ENCODE measurements around the gene FAM131A.

FAM131A gene

DNA sequence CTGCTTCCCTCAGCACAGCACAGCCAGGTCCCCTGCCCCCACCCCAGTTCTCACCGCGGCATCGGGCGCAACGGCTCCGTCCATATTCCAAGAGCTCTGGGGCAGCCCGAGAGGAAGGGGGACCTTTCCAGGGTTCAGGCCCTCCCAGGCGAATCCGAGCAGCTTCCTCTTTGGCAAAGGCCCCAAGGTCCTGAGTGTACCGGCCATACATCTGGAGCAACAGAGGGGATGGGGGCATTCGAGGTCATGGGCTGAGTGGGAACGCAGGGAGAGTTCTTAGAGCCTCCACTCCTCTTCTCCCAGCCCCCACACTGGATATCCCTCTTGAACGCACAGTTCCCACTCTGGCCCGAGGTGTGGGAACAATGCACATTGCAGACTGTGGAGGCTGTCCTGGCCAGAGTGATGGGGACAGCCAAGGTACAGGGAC is 21.5 kb downstream of the FAM131A start:
- Histone ChIP-seq H3K36me3 (ENCODE audit: control insufficient read depth, insufficient read depth, low read length) (peaks cover 31% of the 10 kb centered on the region), H3K9me3 (ENCODE audit: control insufficient read depth, low read length) (no peaks in the 10 kb centered on the region), H3K4me3 (ENCODE audit: extremely low read depth, insufficient read depth, low read length, poor library complexity, severe bottlenecking) (no peak overlapping the region), H3K4me1 (ENCODE audit: control insufficient read depth, insufficient read depth, low read length, poor library complexity, severe bottlenecking) (peaks cover 18% of the 10 kb centered on the region), H3K27ac (ENCODE audit: low read depth, low read length, severe bottlenecking) (no peak overlapping the region)
- 89 to 96% methylated on average over 12 to 14 of the region's 14 CpGs for WGBS, 2 experiments (ENCODE audit: insufficient coverage in 2 of 2)

DNA sequence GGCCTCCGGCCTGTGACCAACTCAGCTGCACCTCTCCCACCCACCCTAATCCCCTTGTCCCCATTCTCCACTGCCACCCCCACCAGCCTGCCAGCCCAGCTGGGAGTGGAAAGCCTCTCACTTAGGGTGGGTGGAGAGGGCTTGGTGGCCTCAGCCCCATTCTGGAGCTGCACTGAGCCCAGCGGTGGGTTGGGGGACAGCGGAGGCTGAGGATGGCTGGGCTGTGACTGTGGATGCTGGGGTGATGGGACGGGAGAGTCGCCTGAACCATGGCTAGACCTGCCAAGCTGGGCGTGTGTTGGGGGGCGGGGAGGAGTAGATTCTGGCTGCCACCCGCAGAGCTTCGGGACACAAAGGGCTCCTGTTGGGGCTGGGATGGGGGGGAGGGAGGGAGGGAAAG is 22.2 kb downstream of the FAM131A start:
- WGBS, 2 experiments (ENCODE audit: insufficient coverage in 2 of 2), result 31 to 44% methylated on average over 6 to 8 of the region's 9 CpGs
- Histone ChIP-seq H3K4me1 (ENCODE audit: control insufficient read depth, insufficient read depth, low read length, poor library complexity, severe bottlenecking) (peaks cover 18% of the 10 kb centered on the region), H3K4me3 (ENCODE audit: extremely low read depth, insufficient read depth, low read length, poor library complexity, severe bottlenecking) (no peak overlapping the region), H3K36me3 (ENCODE audit: control insufficient read depth, insufficient read depth, low read length) (peaks cover 34% of the 10 kb centered on the region), H3K9me3 (ENCODE audit: control insufficient read depth, low read length) (no peaks in the 10 kb centered on the region), H3K27ac (ENCODE audit: low read depth, low read length, severe bottlenecking) (no peak overlapping the region)

DNA sequence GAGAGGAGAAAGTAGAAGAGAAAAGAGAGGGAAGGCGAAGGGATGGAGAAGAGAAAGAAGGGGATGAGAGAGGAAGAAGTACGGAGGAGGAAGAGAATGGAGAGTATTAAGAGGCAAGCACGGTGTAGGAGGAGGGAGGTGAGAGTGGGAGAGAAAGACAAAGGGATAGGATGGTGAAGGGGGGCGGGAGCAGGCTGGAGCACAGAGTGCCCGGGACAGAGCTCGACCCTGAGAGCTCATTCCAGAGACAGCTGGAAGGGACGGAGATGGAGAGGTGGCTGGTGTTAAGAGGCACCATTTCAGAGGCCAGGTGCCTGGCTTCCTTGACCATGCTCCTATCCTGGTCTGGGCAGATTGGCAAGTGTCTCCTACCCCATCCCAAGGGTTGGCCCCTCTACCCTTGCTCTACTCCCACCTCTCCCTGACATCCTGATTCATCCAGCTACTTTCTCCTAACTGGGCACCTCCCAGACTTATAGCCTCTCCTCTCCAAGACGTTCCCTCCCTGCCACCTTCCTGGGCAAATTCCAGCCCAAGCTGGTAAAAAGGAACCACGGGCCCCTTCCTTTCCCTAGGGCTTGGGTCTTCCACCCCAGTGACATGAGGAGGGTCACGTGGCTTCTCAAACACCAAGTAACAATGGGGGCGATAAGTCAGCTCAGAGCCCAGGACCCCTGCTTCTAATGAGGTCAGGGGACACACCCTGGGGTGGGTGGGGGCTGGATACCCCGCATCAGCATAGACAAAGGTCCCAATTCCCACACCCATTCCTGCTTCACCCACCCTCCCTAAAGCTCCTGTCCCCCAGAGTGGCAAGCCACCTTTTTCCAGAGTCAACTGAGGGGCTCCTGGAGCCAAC is 22.9 kb downstream of the FAM131A start:
- Histone ChIP-seq H3K9me3 (ENCODE audit: control insufficient read depth, low read length) (no peaks in the 10 kb centered on the region), H3K4me1 (ENCODE audit: control insufficient read depth, insufficient read depth, low read length, poor library complexity, severe bottlenecking) (peaks cover 14% of the 10 kb centered on the region), H3K27ac (ENCODE audit: low read depth, low read length, severe bottlenecking) (no peak overlapping the region), H3K4me3 (ENCODE audit: extremely low read depth, insufficient read depth, low read length, poor library complexity, severe bottlenecking) (peak overlapping the region; percentile 84), H3K36me3 (ENCODE audit: control insufficient read depth, insufficient read depth, low read length) (peaks cover 38% of the 10 kb centered on the region)
- 29 to 46% methylated on average over 7 to 10 of the region's 12 CpGs for WGBS, 2 experiments (ENCODE audit: insufficient coverage in 2 of 2)

DNA sequence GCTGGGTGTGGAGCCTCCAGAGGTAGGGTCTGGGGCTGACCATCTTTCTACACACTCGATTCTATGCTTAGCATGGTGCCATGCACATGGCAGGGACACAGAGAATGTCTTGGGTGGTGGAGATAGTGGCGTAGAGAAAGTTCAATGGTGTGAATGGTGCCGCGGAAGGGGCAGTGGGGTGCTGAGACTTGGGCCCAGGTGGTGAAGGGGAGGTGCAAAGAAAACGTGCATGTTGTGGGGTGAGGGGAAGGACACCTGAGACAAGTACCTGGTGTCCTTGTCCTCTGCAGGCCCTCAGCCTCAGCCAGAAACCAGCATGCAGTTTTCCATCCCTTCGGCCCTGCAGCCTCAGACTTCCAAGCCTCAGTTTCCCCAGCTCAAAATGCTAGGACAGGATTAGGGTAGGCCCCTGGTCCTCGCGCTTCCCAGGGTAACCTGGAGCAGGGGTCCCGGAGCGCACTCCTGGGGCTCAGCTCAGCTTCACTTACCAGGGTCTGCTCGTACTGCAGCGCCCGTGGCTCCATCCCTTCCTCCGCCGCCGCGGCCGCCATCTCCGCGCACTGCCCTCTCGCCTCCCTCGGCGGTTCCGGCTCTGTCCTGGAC is 23.6 kb downstream of the FAM131A start:
- 6 to 12% methylated on average over 19 to 20 of the region's 24 CpGs for WGBS, 2 experiments (ENCODE audit: insufficient coverage in 2 of 2)
- H3K36me3 ChIP-seq (ENCODE audit: control insufficient read depth, insufficient read depth, low read length), result peaks cover 44% of the 10 kb centered on the region
- H3K4me3 ChIP-seq (ENCODE audit: extremely low read depth, insufficient read depth, low read length, poor library complexity, severe bottlenecking), result peak overlapping the region; percentile 84
- peak overlapping the region; percentile 23 for H3K27ac ChIP-seq (ENCODE audit: low read depth, low read length, severe bottlenecking)
- H3K9me3 ChIP-seq (ENCODE audit: control insufficient read depth, low read length), result no peaks in the 10 kb centered on the region
- peaks cover 8% of the 10 kb centered on the region for H3K4me1 ChIP-seq (ENCODE audit: control insufficient read depth, insufficient read depth, low read length, poor library complexity, severe bottlenecking)

DNA sequence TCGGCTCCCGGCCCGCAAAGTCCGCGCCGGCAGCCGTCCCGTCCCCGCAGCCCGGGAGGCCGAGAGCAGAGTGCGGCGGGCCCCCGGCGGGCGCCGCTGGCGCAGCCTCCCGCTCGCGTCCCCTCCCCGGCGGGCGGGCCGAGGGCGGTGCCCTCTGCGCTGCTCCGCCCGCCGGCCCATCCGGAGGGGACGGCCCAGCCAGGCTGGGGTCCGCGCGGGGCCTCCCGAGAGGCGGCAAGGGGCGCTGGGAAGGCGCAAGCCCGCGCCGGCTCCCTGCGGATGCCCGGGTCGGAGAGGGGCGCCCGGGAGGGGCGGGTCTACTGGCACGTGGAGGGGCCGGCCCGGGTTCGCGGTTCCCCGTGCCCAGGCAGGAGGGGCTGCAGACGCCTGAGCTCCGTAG is 24.1 kb downstream of the FAM131A start, which contains the start of the genes CLCN2 and POLR2H:
Gene CLCN2 (minus strand): TSS at position 74 of the 400 bp plus-strand sequence. CDS start 126 bp downstream, outside the sequence.
Gene POLR2H (plus strand): TSS at position 179 of the 400 bp plus-strand sequence. CDS start 1,783 bp downstream, outside the sequence.
- Histone ChIP-seq H3K4me1 (ENCODE audit: control insufficient read depth, insufficient read depth, low read length, poor library complexity, severe bottlenecking) (peaks cover 7% of the 10 kb centered on the region), H3K4me3 (ENCODE audit: extremely low read depth, insufficient read depth, low read length, poor library complexity, severe bottlenecking) (peak within 1 kb of the TSS; percentile 84), H3K36me3 (ENCODE audit: control insufficient read depth, insufficient read depth, low read length) (peaks cover 47% of the 10 kb centered on the region), H3K9me3 (ENCODE audit: control insufficient read depth, low read length) (no peaks in the 10 kb centered on the region), H3K27ac (ENCODE audit: low read depth, low read length, severe bottlenecking) (peak within 1 kb of the TSS; percentile 100)
- WGBS, 2 experiments (ENCODE audit: insufficient coverage in 2 of 2), result 0% methylated on average over 35 to 41 of the region's 56 CpGs

DNA sequence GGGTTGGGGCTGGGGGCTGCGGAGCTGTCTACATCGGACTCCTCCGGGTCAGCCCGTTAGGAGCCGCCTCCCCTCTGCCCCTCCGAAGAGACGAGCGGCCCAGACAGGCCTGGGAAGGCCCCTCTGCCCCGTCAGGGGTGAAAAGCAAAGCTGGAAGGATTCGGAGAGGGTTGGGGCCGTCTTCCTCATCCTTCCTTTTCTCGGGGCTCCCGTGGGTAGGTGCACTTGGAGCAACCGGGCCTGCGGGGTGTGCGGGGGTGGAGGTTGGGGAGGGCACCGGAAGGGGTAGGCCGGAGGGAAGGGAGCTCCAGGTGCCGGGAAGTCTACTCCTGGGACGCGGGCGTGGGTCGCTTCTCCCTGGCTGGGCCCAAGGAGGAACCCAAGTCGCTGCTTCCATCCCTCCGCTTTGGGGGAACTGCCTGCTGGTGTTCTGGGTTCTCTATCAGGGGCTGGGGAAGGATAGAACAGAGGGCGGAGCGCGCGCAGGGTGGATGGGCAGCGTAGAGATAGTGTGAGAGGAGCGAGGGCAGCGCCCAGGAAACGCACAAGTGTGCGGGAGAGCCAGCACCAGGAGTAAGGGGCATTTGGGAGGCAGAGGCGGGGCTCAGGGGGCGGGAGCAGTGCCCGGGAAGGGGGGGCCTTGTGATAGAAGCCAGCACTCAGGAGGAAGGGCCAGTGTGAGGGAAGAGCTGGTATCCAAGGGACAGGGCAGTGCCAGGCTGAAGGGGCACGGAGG is 24.7 kb downstream of the FAM131A start:
- peak overlapping the region; percentile 84 for H3K4me3 ChIP-seq (ENCODE audit: extremely low read depth, insufficient read depth, low read length, poor library complexity, severe bottlenecking)
- H3K27ac ChIP-seq (ENCODE audit: low read depth, low read length, severe bottlenecking), result peak overlapping the region; percentile 100
- H3K9me3 ChIP-seq (ENCODE audit: control insufficient read depth, low read length), result no peaks in the 10 kb centered on the region
- H3K4me1 ChIP-seq (ENCODE audit: control insufficient read depth, insufficient read depth, low read length, poor library complexity, severe bottlenecking), result peaks cover 7% of the 10 kb centered on the region
- H3K36me3 ChIP-seq (ENCODE audit: control insufficient read depth, insufficient read depth, low read length), result peaks cover 47% of the 10 kb centered on the region
- WGBS, 2 experiments (ENCODE audit: insufficient coverage in 2 of 2), result 0% methylated on average over 28 to 30 of the region's 38 CpGs

DNA sequence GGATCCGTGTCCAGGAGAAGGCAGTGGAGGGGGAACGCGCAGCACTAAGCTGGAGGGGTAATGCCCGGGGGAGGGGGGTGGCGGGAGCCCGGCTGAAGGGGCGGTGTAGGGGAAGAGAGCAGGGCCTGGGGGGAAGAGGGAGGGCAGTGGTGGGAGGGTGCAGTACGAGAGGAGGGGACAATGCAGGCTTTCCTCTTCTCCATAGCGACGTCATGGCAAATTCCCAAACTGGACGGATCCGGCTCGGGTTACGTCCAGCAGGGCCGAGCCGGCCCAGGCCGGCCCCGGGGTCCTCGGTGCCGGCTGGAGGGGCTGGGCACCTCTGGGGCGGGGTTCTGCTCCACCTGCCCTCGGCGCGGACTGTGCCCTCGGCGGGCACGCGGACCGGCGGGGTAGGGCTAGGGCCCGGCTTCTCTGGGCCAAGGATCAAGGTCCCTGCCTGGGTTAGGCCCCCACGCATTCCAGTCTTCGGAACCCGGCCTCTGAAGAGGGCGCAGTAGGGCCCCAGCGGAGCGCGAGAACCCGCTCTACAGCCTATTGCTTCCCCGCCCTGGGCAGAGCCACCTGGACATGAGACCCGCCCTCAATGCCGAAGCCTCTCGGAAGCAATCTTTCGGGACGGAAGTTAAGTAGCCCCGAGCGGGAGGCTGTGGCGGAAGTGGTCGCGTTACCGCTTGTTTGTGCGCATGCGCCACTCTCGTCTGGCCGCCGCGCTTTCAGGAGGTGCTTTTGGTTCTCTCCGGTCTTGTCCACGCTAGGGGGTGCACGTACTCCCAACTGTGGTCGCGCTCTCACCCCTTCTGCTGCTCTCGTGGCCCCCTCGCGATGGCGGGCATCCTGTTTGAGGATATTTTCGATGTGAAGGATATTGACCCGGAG is 25.5 kb downstream of the FAM131A start:
- peak overlapping the region; percentile 100 for H3K27ac ChIP-seq (ENCODE audit: low read depth, low read length, severe bottlenecking)
- H3K9me3 ChIP-seq (ENCODE audit: control insufficient read depth, low read length), result no peaks in the 10 kb centered on the region
- peaks cover 7% of the 10 kb centered on the region for H3K4me1 ChIP-seq (ENCODE audit: control insufficient read depth, insufficient read depth, low read length, poor library complexity, severe bottlenecking)
- peak overlapping the region; percentile 84 for H3K4me3 ChIP-seq (ENCODE audit: extremely low read depth, insufficient read depth, low read length, poor library complexity, severe bottlenecking)
- WGBS, 2 experiments (ENCODE audit: insufficient coverage in 2 of 2), result 0% methylated on average over 64 to 66 of the region's 68 CpGs
- H3K36me3 ChIP-seq (ENCODE audit: control insufficient read depth, insufficient read depth, low read length), result peaks cover 48% of the 10 kb centered on the region

DNA sequence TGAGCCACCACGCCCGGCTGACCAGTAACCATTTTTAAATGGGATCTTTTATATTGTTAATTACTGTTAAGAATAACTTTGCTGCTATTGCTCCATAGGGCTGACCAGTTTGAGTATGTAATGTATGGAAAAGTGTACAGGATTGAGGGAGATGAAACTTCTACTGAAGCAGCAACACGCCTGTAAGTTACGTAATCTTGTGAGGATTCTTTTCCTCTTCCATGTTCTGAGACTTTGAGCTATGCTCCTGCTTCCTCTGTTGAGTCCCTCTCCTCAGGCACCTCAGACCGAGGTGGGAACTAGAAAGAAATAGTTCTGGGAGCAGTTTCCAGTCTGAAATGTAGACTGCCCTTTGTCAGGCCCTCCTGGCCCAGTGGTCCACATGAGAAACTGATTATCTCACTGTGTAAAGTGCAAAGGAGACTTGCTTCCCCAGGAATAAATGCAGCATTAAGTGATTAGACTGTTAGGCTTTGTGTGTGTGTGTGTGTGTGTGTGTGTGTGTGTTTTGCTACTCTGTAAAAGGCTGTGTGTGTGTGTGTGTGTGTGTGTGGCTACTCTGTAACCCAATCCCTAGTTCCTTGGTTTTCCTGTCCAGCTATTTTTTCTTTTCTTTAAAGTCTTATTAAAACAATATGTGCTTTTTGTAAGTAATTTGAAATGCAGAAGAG is 29.4 kb downstream of the FAM131A start:
- no peaks in the 10 kb centered on the region for H3K9me3 ChIP-seq (ENCODE audit: control insufficient read depth, low read length)
- H3K36me3 ChIP-seq (ENCODE audit: control insufficient read depth, insufficient read depth, low read length), result peaks cover 56% of the 10 kb centered on the region
- no peak overlapping the region for H3K4me3 ChIP-seq (ENCODE audit: extremely low read depth, insufficient read depth, low read length, poor library complexity, severe bottlenecking)
- peaks cover 3% of the 10 kb centered on the region for H3K4me1 ChIP-seq (ENCODE audit: control insufficient read depth, insufficient read depth, low read length, poor library complexity, severe bottlenecking)
- 100% methylated on average over 1 to 2 of the region's 5 CpGs for whole genome bisulfite sequencing, 2 experiments (ENCODE audit: insufficient coverage in 2 of 2)
- H3K27ac ChIP-seq (ENCODE audit: low read depth, low read length, severe bottlenecking), result no peak overlapping the region

DNA sequence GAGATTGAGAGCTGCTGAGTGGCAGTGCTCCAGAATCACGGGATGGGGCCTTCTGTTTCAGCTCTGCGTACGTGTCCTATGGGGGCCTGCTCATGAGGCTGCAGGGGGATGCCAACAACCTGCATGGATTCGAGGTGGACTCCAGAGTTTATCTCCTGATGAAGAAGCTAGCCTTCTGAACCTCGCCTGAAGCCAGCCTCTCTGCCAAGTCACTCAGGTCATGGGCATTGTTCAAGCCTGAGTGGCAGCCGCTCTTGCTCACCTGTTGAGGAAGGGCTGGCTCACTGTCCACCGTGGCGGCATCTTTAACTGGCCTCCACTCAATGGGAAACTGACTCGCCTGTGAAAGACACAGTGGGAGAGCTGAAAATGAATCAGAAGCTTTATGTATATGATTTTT is 30.7 kb downstream of the FAM131A start:
- WGBS, 2 experiments (ENCODE audit: insufficient coverage in 2 of 2), result 92 to 93% methylated on average over 7 to 8 of the region's 9 CpGs
- Histone ChIP-seq H3K9me3 (ENCODE audit: control insufficient read depth, low read length) (no peaks in the 10 kb centered on the region), H3K36me3 (ENCODE audit: control insufficient read depth, insufficient read depth, low read length) (peaks cover 56% of the 10 kb centered on the region), H3K4me1 (ENCODE audit: control insufficient read depth, insufficient read depth, low read length, poor library complexity, severe bottlenecking) (peaks cover 7% of the 10 kb centered on the region), H3K27ac (ENCODE audit: low read depth, low read length, severe bottlenecking) (no peak overlapping the region), H3K4me3 (ENCODE audit: extremely low read depth, insufficient read depth, low read length, poor library complexity, severe bottlenecking) (no peak overlapping the region)

Measured in mesodermal cell (in vitro differentiated cells).